ENCODE data around the gene CFB.
"Not testable (repeated sequence)": the region's sequence is repeated elsewhere in the genome, so short reads cannot be mapped to it uniquely, and the experiment has no call there.

Gene CFB

DNA sequence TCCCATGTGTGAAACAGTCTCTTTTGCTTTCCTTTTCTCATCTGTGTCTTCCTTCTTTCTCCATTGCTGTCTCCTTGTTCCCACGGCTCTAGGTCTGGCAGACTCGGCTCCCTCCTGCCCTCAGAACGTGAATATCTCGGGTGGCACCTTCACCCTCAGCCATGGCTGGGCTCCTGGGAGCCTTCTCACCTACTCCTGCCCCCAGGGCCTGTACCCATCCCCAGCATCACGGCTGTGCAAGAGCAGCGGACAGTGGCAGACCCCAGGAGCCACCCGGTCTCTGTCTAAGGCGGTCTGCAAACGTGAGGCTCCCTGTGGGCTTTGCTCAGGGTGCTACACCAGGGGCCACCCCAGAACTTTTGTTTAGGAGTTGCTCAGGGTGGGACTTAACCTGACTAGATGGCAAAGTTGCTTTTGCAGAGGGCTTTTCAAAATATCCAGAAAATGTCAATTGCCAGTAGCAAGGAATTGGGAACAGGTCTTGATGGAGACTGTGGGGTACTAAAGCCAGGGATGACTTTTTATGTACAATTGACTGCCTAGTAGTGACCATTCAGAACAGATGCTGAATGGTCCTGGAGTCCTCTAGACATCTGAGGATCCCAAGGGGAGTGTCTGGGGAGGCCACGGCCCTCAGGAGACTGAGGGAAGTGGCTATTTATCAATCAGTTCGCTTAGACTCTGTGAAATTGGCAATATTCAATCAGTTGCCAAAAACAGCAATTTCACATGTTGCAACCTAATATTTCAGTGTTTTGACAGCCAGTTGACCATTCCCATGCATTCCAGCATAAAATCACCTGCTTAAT lies 17.8 kb upstream of the CFB start:
- no peak overlapping the region for H3K4me3 ChIP-seq (replicated peaks; ENCODE audit: low read depth, low read length)
- TF ChIP-seq, protein P1, sequence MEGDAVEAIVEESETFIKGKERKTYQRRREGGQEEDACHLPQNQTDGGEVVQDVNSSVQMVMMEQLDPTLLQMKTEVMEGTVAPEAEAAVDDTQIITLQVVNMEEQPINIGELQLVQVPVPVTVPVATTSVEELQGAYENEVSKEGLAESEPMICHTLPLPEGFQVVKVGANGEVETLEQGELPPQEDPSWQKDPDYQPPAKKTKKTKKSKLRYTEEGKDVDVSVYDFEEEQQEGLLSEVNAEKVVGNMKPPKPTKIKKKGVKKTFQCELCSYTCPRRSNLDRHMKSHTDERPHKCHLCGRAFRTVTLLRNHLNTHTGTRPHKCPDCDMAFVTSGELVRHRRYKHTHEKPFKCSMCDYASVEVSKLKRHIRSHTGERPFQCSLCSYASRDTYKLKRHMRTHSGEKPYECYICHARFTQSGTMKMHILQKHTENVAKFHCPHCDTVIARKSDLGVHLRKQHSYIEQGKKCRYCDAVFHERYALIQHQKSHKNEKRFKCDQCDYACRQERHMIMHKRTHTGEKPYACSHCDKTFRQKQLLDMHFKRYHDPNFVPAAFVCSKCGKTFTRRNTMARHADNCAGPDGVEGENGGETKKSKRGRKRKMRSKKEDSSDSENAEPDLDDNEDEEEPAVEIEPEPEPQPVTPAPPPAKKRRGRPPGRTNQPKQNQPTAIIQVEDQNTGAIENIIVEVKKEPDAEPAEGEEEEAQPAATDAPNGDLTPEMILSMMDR (IDR thresholded peaks at IDR 0.05; ENCODE audit: low read depth, low read length, missing control alignments): no peak
- no peak for DNase-seq (ENCODE audit: extremely low read depth, low read depth)

DNA sequence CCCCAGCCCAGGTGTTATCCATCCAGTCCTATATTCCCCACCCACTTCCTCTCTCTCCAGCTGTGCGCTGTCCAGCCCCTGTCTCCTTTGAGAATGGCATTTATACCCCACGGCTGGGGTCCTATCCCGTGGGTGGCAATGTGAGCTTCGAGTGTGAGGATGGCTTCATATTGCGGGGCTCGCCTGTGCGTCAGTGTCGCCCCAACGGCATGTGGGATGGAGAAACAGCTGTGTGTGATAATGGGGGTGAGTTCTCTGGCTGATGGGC lies 17.3 kb upstream of the CFB start:
- no peak overlapping the region for H3K4me3 ChIP-seq (replicated peaks; ENCODE audit: low read depth, low read length)
- TF ChIP-seq, protein P1 (IDR thresholded peaks at IDR 0.05; ENCODE audit: low read depth, low read length, missing control alignments): no peak
- no peak for DNase-seq (ENCODE audit: extremely low read depth, low read depth)

DNA sequence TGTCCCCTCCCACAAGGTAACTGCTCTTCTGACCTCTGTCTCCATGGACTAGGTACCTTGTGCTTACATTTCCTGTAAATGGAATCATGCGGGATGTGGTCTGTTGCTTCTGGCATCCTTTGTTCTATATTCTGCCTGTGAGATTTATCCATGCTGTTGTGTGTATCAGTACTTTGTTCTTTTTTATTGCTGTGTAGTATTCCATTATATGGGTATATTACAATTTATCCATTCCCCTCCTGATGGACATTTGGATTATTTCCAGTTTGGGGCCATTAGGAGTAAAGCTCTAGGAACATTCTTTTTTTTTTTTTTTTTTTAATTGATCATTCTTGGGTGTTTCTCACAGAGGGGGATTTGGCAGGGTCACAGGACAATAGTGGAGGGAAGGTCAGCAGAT lies 14.9 kb upstream of the CFB start:
- DNase-seq (ENCODE audit: extremely low read depth, low read depth): no peak
- H3K4me3 ChIP-seq (replicated peaks; ENCODE audit: low read depth, low read length): no peak overlapping the region
- TF ChIP-seq, protein P1 (IDR thresholded peaks at IDR 0.05; ENCODE audit: low read depth, low read length, missing control alignments): no peak

DNA sequence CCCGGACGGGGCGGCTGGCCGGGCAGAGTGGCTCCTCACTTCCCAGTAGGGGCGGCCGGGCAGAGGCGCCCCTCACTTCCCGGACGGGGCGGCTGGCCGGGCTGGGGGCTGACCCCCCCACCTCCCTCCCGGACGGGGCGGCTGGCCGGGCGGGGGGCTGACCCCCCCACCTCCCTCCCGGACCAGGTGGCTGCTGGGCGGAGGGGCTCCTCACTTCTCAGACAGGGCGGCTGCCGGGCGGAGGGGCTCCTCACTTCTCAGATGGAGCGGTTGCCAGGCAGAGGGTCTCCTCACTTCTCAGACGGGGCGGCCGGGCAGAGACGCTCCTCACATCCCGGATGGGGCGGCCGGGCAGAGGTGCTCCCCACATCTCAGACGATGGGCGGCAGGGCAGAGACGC lies 13.8 kb upstream of the CFB start:
- not testable (repeated sequence) for H3K4me3 ChIP-seq (replicated peaks; ENCODE audit: low read depth, low read length); DNase-seq (ENCODE audit: extremely low read depth, low read depth)

DNA sequence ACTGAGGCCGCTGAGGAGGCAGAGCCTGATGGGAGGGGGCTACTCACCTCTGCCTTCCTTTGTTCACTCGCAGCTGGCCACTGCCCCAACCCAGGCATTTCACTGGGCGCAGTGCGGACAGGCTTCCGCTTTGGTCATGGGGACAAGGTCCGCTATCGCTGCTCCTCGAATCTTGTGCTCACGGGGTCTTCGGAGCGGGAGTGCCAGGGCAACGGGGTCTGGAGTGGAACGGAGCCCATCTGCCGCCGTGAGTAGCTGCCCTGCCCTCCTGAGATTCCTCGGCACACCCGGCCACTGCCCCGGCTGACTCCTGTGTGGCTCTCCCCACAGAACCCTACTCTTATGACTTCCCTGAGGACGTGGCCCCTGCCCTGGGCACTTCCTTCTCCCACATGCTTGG lies 12.4 kb upstream of the CFB start:
- DNase-seq (ENCODE audit: extremely low read depth, low read depth): no peak
- H3K4me3 ChIP-seq (replicated peaks; ENCODE audit: low read depth, low read length): no peak overlapping the region
- TF ChIP-seq, protein P1 (IDR thresholded peaks at IDR 0.05; ENCODE audit: low read depth, low read length, missing control alignments): no peak

DNA sequence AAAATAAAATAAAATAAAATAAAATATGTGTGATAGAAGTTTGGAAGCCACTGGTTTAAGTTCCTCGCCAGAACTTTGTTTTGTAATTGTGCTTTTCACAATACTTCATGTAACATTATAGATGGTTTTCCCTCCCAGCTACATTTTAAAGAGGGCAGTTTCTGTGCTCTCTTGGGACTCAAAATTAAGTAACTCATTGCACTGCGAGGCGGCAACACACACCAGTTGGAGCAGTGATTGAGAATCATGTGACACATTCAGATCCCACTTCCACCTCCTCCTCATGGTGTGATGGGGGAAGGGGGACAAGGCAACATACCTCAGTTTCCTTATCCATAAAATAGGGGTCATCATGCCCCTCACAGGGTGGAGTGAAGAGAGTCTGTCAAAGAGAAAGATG lies 10.9 kb upstream of the CFB start:
- H3K4me3 ChIP-seq (replicated peaks; ENCODE audit: low read depth, low read length): no peak overlapping the region

DNA sequence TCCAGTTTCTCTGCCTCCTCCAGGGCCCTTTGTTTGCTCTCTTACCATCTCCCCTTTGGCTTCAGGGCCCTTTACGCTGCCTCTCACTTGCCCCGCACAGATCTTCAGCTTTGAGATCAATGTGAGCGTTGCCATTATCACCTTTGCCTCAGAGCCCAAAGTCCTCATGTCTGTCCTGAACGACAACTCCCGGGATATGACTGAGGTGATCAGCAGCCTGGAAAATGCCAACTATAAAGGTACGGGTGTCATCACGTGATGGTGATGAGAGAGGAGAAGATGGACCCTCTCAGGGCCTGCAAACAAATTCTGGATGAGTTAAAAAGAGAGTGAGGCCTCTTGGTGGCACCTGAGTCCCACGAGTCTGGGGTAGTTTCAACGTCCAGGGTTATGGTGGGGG lies 10.1 kb upstream of the CFB start:
- H3K4me3 ChIP-seq (replicated peaks; ENCODE audit: low read depth, low read length): no peak overlapping the region
- TF ChIP-seq, protein P1 (IDR thresholded peaks at IDR 0.05; ENCODE audit: low read depth, low read length, missing control alignments): no peak
- DNase-seq (ENCODE audit: extremely low read depth, low read depth): no peak

More for the DNA sequence above, 10.9 kb upstream of the CFB start:
- TF ChIP-seq, protein P1 (IDR thresholded peaks at IDR 0.05; ENCODE audit: low read depth, low read length, missing control alignments): no peak
- no peak for DNase-seq (ENCODE audit: extremely low read depth, low read depth)
